HG03442 (cell line): Measurements from ENCODE around the gene OR2M5.

Source experiments
- ATAC-seq: cut with Tn5 transposase; IDR thresholded peaks from one replicate; pipeline ENCODE4 v1.9.1; 2021; ENCODE audit warnings: mild to moderate bottlenecking, moderate library complexity; ENCODE audit not compliant: unreplicated experiment

The OR2M5 gene, protein sequence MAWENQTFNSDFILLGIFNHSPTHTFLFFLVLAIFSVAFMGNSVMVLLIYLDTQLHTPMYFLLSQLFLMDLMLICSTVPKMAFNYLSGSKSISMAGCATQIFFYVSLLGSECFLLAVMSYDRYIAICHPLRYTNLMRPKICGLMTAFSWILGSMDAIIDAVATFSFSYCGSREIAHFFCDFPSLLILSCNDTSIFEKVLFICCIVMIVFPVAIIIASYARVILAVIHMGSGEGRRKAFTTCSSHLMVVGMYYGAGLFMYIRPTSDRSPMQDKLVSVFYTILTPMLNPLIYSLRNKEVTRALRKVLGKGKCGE

DNA sequence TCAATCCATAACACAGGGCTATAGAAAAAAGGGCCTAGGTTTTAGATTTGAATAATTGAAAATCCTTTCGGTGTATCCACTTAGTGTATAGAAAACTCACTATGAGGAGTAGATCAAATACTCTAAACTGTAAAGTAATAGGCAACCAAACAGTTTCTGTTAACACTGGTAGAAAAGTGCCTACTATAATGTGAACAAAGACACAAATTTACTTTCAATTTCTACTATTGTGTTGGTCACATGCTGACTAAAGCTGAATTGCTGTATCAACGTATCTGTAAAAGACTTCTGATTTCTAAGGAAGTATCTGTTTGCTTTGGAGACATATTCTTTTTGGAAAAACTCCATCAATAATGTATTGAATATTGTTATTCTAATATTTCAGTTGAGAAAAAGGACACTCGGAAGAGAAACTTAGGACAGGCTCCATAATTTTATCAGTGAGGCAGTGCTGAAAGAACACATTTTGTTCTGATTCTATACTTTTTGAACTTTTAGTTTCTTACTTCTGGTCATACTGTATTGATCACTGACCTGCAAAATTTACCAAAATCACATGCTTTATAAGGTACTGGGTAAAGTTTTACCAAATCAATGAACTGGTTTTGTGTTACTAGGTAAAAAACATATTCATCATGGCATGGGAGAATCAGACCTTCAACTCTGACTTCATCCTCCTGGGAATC lies at the start of gene OR2M5:
OR2M5 (plus strand) TSS at position 636 of the 686 bp plus-strand sequence; CDS start at position 636, 0 bp downstream.
- ATAC-seq = no peak

DNA sequence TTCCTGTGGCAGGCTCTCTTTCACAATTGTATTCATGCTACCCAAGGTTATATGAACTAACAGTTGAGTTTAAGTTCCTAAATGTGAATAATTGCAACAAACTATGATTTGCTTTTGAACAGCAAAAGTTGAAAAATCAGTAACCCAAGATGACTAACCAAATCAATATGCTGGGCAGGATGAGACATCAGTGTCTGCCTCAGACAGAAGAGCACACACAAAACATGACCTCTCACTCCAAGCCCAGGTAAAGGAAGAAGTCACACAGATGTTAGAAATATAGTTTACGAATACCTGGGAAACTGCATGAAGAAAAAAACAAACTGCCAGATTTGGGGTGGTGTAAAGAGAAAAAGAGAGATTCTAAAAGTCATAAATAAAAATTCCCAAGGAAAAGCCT lies 46.4 kb upstream of the OR2M5 start:
- no peak for ATAC-seq

DNA sequence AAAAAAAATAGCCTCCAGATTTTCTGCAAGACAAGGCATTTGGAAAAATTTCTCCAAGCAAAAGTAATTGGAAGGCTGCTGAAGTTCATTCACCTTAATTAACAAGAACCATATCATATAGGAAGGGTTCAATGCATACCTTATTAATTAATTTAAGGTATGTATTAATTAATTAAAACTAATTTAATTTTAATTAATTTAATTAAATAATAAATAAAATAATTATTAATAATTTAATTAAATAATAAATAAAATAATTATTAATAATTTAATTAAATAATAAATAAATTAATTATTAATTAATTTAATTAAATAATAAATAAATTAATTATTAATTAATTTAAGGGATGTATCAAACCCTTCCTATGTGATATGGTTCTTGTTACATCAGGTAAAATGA lies 42.1 kb upstream of the OR2M5 start:
- no peak for ATAC-seq

DNA sequence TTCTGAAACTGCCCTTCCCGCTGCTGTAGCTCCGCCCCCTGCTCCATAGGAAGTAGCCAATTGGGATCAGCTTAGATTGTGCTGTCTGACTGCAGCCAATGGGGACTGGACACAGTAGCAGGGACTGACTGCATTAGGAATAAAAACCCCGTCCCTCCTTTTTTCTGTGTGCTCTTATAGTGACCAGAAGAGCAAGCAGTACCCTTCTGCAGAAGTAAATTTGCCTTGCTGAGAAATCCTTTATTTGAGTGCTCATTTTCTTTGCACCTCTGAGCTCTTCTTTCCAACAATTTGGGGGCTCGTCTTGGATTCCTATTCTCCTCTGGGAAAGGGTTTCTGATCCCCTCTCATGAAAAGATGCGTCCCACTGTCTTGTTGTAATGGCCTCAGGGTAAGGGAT lies 33.8 kb upstream of the OR2M5 start:
- no peak for ATAC-seq

DNA sequence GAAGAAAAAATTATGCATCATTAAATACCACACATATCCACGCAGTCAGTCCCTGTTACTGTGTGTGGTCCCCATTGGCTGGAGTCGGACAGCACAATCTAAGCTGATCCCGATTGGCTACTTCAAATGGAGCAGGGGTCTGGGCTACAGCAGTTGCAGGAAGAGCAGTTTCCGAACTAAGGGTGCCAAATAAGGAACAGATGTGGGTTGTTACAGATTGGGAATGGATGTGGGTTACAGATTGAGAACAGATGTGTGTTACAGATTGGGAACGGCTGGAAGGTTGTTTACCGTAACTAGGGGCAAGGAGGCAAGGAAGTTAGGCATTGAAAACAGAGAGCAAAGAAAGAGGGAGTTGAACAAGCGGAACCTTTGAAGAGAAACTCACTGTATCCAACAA lies 30.1 kb upstream of the OR2M5 start:
- no peak for ATAC-seq

DNA sequence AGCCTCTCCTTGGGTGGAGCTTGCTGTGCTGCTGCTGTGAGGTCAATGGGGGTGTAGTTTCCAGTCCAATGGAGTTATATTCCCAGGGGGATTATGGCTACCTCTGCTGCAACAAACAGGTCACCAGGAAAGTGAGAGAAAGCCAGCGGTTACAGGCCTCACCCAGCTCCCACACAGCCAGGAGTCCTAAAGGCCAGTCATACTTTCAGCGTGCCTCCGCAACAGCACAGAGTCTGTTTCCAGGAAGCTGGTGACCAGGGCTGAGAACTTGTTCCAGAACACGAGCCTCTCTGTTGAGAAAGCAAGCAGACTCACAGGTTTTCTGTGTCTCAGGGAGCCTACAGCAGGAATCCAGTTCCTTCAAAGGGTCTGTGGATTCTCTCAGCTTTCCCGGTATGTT lies 17.3 kb upstream of the OR2M5 start:
- ATAC-seq = no peak

DNA sequence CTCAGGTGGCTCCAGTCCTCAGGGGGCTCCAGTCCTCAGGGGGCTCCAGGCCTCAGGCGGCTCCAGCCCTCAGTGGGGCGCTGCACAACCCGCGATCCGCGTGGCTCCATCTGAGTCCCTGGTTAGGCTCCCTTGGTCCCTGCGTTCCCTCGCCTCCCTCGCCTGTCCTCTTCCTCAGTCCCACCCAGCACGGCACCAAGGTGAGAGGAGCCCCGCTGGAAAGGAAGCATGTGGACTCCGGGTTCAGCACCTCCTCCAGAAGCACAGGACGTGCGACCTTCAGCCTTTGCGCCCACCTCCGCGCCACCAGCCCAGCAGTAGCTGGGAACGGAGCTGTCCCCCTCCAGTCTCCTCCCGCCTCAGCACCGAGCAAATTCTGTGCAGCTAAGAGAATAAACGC lies 8.1 kb upstream of the OR2M5 start:
- no peak for ATAC-seq

DNA sequence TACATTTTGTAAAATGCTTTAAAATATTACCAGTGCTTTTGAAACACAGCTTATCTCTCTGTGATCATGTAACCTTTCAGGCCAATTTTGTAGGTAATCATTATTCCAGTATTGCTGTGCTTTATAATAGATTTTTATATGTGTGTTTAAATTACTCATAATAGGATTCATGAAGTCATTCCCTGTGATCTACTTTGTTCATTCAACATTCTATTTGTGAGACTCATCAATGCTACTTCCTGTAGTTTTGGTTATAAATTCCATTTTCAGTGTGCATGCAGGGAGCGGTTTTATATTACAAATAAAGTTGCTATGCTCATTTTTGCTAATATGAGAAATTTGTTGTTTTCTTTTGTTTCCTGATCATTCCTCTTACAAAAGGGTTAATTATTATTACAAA lies 4.1 kb upstream of the OR2M5 start:
- no peak for ATAC-seq

DNA sequence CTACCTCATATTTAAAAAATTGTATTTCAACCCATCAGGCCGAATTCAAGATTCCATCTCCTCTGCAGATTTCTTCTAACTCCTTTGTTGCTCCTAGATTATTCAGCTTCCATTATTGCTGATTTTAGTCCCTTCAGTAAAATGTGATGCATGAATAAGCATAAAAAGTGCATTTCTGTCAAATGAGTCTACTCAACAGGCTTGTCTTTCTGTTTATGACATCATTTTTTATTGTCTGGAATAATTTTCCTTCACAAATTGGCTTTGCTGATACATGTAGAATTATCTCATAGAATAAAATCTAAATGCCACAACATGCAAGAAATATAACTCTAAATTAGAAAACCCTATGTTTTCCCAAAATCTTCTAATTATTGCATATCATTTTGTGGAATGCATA lies 1.6 kb upstream of the OR2M5 start:
- no peak for ATAC-seq

DNA sequence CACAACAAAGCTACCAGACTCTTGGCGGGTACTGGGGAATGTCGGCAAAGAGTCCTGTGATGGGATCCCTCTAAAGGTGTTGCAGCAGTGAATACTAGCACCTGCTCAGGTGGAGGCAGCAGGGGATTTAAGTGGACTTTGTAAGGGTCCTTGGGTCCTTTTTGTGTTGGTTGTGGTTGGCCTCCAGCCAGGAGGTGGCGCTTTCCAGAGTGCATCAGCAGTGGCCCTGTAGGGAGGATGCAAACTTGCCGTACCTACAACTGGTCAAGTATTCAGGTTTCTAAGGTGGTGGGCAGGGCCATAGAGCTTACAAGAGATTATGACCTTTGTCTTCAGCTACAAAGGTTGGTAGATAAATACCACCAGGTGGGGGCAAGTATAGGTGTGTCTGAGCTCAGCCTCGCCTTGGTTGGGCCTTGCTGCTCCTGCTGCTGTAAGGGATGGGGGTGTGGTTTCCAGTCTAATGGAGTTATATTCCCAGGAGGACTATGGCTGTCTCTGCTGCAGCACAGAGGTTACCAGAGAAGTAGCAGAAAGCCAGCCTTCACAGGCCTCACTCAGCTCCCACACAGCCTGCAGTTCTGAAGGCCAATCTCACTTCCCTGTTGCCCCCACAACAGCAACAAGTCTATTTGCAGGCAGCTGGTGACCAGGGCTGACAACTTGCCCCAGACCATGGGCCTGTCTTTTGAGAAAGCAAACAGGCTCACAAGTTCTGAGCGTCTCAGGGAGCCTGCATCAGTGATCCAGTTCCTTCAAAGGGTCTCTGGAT lies 7.3 kb downstream of the OR2M5 start:
- no peak for ATAC-seq

DNA sequence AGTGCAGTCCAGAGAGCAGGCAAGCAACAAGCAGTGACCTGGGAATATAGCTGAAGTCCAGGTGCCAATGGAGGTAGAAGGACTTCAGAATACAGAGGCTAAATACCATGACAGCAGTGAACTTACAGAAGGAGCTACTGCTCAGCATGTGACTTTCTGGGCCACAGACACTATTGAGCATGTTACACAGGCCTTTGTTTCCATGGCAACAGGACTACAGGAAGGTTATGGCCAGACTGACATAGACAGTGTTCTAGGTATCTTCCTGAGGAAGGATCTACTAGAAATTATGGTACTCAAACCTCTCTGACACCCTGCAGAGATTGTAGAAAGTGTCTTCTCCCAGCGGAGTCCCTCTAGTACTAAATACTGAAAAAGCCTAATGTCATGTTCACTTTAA lies 11.0 kb downstream of the OR2M5 start:
- no peak for ATAC-seq

DNA sequence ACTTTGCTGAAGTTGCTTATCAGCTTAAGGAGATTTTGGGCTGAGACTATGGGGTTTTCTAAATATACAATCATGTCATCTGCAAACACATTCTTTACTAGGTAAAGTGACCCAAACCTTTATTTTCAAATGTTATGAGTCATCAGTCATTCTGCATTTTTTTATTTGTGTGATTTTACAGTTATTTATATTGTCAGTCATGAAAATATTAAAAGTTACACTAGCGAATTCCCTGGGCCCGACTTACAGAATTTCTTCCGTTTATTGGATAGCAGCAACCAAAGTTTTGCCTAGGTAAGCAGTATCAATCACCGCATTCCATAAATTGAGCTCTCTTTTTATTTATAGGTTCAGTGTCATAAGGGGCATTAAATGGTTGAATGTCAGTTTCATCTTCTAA lies 13.8 kb downstream of the OR2M5 start:
- ATAC-seq = no peak

DNA sequence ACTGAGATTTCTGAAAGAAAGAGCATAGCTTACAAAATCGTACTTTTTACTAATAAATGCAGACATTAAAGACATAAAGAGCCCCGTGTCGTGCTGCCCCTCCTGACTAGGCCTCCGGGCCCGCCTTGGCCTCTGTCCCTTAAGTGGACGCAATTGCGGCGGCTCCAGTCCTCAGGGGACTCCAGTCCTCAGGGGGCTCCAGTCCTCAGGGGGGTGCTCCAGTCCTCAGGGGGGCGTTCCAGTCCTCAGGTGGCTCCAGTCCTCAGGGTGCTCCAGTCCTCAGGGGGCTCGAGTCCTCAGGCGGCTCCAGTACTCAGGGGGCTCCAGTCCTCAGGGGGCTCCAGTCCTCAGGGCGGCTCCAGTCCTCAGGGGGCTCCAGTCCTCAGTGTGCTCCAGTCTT lies 19.1 kb downstream of the OR2M5 start:
- no peak for ATAC-seq

DNA sequence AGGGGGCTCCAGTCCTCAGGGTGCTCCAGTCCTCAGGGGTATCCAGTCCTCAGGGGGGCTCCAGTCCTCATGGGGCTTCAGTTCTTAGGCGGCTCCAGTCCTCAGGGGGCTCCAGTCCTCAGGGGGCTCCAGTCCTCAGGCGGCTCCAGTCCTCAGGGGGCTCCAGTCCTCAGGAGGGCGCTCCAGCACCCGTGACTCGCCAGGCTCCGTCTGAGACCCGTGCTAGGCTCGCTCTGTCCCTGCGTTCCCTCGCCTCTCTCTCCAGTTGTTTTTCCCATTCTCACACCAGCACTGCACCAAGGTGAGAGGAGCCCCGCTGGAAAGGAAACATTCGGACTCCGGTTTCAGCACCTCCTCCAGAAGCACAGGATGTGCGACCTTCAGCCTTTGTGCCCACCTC lies 20.2 kb downstream of the OR2M5 start:
- ATAC-seq = no peak

DNA sequence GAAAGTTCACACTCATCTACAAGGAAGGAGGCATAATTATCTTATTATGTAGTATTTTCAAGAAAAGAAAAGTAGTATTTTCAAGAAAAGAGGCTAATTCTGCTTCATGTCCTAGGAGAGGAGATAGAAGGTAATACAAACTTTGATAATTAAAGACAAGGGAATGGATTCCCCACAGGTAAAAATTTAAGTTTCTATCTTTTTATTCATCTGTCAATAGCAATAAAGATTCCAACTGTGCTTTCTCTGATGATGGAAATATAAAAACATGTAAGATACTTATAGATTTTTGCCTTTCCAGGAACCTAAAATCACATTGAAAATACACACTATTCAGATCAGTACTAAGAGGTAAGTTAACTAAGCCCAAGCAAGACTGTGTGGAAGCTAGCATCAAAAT lies 29.6 kb downstream of the OR2M5 start, which contains the start of gene OR2M2:
OR2M2 (plus strand) TSS at position 301 of the 400 bp plus-strand sequence. CDS start 5,165 bp downstream, outside the sequence.
- ATAC-seq = no peak

DNA sequence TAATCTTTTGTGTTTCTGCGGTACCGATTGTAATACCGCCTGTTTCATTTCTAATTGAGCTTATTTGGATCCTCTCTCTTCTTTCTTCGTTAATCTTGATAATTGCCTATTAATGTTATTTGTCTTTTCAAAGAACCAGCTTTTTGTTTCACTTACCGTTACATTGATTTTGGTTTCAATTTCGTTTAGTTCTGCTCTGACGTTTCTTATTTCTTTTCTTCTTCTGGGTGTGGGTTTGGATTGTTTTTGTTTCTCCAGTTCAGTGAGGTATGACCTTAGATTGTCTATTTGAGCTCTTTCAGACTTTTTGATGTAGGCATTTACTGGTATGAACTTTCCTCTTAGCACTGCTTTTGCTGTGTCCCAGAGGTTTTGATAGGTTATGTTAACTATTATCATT lies 39.0 kb downstream of the OR2M5 start:
- no peak for ATAC-seq

DNA sequence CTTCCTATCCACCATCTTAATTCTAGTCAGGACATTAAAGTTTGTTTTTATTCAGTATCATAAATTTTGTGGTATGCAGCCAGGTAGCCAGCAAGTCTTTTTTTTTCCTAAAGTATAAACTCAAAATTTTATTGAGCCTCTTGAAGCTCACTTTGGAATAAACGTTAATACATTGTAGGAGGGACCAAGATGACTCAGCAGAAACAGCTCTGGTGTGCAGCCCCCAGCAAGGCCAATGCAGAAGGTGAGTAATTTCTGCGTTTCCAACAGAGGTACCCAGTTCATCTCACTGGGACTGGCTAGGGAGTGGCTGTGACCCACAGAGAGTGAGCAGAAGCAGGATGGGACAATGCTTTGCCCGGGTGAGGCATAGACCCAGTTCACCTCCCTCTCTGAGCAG lies 42.4 kb downstream of the OR2M5 start:
- no peak for ATAC-seq

DNA sequence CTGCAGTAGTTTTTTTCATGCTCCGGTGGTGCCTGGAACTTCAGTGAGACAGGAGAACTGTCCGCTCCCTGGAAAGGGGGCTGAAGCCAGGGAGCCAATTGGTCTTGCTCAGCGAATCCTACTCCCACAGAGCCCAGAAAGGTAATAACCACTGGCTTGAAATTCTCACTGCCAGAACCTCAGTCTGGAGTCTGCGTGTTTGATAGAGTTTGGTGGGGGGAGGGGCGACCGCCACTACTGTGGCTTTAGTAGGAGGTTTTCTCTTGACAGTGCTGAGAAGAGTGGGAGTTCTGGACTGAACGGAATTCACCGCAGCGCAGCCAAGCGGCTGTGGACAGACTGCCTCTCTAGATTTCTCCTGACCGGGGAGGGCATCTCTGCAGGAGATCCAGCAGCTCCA lies 44.1 kb downstream of the OR2M5 start:
- ATAC-seq = no peak

DNA sequence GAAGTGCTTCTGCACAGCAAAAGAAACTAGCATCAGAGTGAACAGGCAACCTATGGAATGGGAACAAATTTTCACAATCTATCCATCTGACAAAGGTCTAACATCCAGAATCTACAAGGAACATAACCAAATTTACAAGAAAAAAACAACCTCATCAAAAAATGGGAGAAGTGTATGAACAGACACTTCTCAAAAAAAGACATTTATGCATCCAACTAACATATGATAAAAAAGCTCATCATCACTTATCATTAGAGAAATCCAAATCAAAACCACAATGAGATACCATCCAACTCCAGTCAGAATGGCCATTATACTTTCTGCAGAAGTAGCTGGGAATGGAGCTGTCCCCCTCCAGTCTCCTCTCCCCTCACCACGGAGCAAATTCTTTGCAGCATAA lies 49.2 kb downstream of the OR2M5 start:
- no peak for ATAC-seq
